ENCODE results near the gene LTA4H.

LTA4H gene

GRCh38 chr12:95953000-95953399, 82.4 kb downstream of the LTA4H start:
- H3K4me3 Mint-ChIP-seq: no peak overlapping the region
- H3K4me1 Mint-ChIP-seq: no peaks in the 10 kb centered on the region
- no peaks in the 10 kb centered on the region for H3K36me3 Mint-ChIP-seq (ENCODE audit: low read depth)
- no peak for TF ChIP-seq CTCF (IDR thresholded peaks at IDR 0.05; ENCODE audit: unreplicated experiment in 3 of 3)
- H3K9me3 Mint-ChIP-seq: peaks cover 7% of the 10 kb centered on the region
- H3K27me3 Mint-ChIP-seq (ENCODE audit: low read depth): peaks cover 3% of the 10 kb centered on the region
- no peak overlapping the region for H3K27ac Mint-ChIP-seq

GRCh38 chr12:95951515-95951914, 83.9 kb downstream of the LTA4H start:
- H3K4me3 Mint-ChIP-seq: no peak overlapping the region
- TF ChIP-seq CTCF (IDR thresholded peaks at IDR 0.05; ENCODE audit: unreplicated experiment in 3 of 3): no peak

More at GRCh38 chr12:95951515-95951914, 83.9 kb downstream of the LTA4H start:
- no peaks in the 10 kb centered on the region for H3K4me1 Mint-ChIP-seq
- H3K27me3 Mint-ChIP-seq (ENCODE audit: low read depth): peaks cover 3% of the 10 kb centered on the region
- no peaks in the 10 kb centered on the region for H3K36me3 Mint-ChIP-seq (ENCODE audit: low read depth)
- H3K9me3 Mint-ChIP-seq: peaks cover 7% of the 10 kb centered on the region
- H3K27ac Mint-ChIP-seq: no peak overlapping the region

All from nephron (organoid).